Activated naive CD8-positive, alpha-beta T cell treated with anti-CD3 and anti-CD28 coated beads, Interleukin-2, amount 50 U/mL, for 24 hours (primary cell): Measurements from ENCODE around the gene FAM3B.
A peak's percentile ranks its signal among the peaks of the same experiment; 100 is the strongest.

Experiments
- ATAC-seq: fragments of 150-1000 bp; cut with Tn5 transposase; one replicate; pipeline ENCODE4 v1.10.0; 2021
- DNase-seq: peaks from one replicate; pipeline ENCODE4 v3.0.0; 2021
- H3K27ac Mint-ChIP-seq: one replicate; pipeline ENCODE4 v1.8.0; 2021; ENCODE audit warnings: mild to moderate bottlenecking, mixed read lengths
- H3K27me3 Mint-ChIP-seq: one replicate; pipeline ENCODE4 v1.8.0; 2021; ENCODE audit warnings: mixed read lengths
- H3K36me3 Mint-ChIP-seq: one replicate; pipeline ENCODE4 v1.8.0; 2021; ENCODE audit warnings: low read depth, mixed read lengths
- H3K4me1 Mint-ChIP-seq: one replicate; pipeline ENCODE4 v1.8.0; 2021; ENCODE audit warnings: mixed read lengths
- H3K4me3 Mint-ChIP-seq: one replicate; pipeline ENCODE4 v1.8.0; 2021; ENCODE audit warnings: mild to moderate bottlenecking, moderate library complexity, mixed read lengths
- H3K9me3 Mint-ChIP-seq: one replicate; pipeline ENCODE4 v1.8.0; 2021; ENCODE audit warnings: mixed read lengths

The FAM3B gene

DNA sequence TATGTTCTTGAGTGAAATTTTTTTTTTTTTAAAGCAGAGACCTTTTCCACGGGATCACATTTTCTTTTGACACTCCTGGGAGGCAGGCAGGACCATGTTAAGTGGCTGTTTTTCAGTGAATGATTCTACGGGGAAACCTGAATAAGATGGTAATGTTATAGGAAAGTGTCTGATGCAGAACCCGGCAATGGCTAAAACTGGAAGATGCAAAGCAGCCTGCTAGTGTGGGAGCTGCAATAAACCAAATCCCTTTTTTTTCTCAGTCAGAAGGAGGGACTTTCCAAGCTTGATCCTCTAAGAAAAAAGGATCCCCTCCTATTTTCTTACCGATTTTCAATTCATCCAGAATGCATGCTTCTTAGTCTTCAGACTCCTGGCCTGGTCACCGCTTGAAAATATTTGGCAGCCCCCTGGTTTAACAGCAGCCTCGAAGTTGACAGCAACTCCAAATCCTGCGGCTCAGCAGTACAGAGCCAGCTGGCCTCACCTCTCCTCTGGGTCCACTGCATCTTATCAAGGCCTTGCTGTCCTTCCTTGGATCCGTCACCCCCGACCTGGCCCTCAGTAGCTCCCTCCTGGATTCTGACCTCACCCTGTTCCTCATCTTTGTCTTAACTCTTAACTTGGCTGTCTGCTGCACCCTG lies 50.8 kb downstream of the FAM3B start:
- H3K4me3 Mint-ChIP-seq: peak overlapping the region; percentile 41
- DNase-seq: no peak
- H3K4me1 Mint-ChIP-seq: peaks cover 84% of the 10 kb centered on the region
- H3K9me3 Mint-ChIP-seq: no peaks in the 10 kb centered on the region
- no peak for ATAC-seq
- peaks cover 6% of the 10 kb centered on the region for H3K36me3 Mint-ChIP-seq
- H3K27ac Mint-ChIP-seq: peak overlapping the region; percentile 66
- H3K27me3 Mint-ChIP-seq: no peaks in the 10 kb centered on the region

DNA sequence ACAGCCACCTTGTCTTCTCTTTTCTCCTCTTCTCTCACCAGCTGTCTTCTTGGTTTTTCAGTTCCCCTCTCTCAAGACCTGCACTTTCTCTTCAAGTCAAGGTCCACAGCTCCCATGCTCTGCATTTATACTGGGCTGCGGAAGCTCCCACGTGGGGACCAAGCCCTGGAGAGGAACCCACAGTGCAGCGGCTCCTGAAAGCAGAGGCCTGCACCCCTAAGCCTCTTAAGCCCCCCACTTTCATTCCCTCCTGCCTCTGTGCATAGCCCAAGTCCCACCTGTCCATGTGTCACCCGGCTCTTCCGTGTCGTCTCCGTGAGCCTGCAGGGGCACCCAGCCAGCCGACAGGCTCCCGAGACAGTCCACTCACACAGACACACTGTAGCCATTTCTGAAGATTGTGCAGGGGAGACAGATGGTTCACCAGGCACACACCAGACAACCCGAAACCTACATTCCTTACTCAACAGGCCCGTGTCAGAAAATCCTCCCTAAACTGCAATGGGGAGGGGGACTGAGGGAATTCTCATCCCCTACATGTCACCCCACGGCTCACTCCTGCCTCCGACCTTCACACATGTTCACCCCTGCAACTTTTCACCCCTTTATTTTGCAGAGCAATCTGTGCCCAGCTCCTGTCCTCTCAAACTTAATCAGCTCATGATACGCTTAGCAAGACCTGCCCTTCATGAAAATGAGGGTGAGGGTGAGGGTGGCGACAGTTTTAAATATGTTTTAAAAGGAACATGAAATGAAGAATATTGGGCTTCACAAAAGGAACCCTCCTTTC lies 51.5 kb downstream of the FAM3B start:
- ATAC-seq (no peak), DNase-seq (no peak)
- H3K4me3 Mint-ChIP-seq: peak overlapping the region; percentile 41
- no peaks in the 10 kb centered on the region for H3K27me3 Mint-ChIP-seq
- peaks cover 84% of the 10 kb centered on the region for H3K4me1 Mint-ChIP-seq
- peaks cover 6% of the 10 kb centered on the region for H3K36me3 Mint-ChIP-seq
- H3K9me3 Mint-ChIP-seq: no peaks in the 10 kb centered on the region
- H3K27ac Mint-ChIP-seq: peak overlapping the region; percentile 66

DNA sequence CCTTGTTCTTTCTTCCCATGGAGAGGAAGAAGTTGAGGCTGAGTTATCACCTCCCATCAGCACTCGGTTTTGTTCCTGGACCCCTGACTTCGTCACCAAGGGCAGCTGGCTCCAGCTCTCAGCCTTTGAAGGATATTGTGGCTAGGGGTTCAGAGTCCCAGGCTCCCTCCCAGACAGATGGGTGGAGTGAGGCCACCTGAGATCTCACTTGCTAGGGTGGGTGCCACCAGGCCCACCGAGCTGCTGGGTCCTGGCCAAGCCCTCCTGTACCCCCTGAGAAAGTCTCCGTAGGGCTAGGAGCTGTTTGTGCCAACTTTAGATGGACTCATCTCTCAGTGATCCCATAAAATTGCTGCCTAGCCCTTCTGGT lies 52.1 kb downstream of the FAM3B start:
- Mint-ChIP-seq H3K9me3 (no peaks in the 10 kb centered on the region), H3K4me3 (peak overlapping the region; percentile 72), H3K27me3 (no peaks in the 10 kb centered on the region), H3K4me1 (peaks cover 80% of the 10 kb centered on the region), H3K27ac (peak overlapping the region; percentile 66), H3K36me3 (peaks cover 6% of the 10 kb centered on the region)
- no peak for ATAC-seq
- no peak for DNase-seq

- ATAC-seq (peak; percentile 57), DNase-seq (peak; percentile 32)
- Mint-ChIP-seq H3K27me3 (no peaks in the 10 kb centered on the region), H3K9me3 (no peaks in the 10 kb centered on the region), H3K4me1 (peaks cover 74% of the 10 kb centered on the region), H3K36me3 (peaks cover 6% of the 10 kb centered on the region), H3K4me3 (peak overlapping the region; percentile 72), H3K27ac (peak overlapping the region; percentile 83)
Observed at GRCh38 chr21:41369105-41369919, 52.7 kb downstream of the FAM3B start.

DNA sequence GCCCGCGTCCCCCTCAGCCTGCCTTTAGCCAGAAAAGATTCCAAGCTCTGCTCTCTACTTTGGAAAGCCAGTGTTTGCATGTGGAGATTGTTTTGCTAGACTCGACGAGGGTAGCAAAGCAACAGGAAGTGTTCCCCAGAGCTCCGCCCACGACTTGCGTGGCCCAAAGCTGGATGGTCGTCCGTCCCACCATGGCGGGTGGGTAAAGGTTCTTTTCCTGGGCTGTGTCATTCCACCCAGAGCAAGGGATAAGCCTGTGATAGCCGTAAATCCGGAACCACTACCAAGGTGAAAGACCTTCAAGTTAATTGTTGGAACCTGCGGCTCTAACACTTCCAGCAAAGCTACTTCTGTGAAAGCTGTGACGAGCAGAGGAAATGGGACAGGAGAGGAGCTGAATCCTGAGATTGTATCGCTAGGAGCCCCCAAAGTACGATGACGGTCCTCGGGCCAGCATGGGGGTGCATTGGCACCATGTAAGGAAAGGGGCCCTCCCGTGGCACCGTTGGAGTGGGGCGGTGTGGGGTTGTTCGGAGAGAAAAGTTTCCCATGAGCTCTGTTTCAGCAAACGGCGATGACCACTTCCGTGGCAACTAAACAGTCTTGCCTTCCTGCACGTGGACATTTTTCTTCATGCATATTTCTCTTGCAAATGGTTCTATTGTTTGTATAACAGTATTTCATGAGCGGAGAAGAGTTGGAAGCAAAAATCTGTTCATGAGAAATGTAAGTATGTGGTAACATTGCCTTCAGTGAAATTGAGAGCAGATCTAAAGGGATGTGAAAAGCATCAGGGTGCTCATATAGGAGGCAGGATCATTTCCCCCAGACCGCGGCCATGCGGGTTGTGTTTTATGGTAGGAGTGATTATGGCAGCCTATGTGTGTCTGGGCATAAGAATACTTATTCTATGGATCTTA lies 53.6 kb downstream of the FAM3B start:
- no peaks in the 10 kb centered on the region for H3K27me3 Mint-ChIP-seq
- ATAC-seq: no peak
- H3K9me3 Mint-ChIP-seq: no peaks in the 10 kb centered on the region
- H3K4me3 Mint-ChIP-seq: peak overlapping the region; percentile 72
- H3K27ac Mint-ChIP-seq: peak overlapping the region; percentile 83
- peaks cover 6% of the 10 kb centered on the region for H3K36me3 Mint-ChIP-seq
- H3K4me1 Mint-ChIP-seq: peaks cover 72% of the 10 kb centered on the region
- peak; percentile 28 for DNase-seq

GRCh38 chr21:41370840-41371684 lies 54.5 kb downstream of the FAM3B start:
- no peak for DNase-seq
- Mint-ChIP-seq H3K27me3 (no peaks in the 10 kb centered on the region), H3K9me3 (no peaks in the 10 kb centered on the region), H3K4me1 (peaks cover 72% of the 10 kb centered on the region), H3K4me3 (peak overlapping the region; percentile 27), H3K27ac (peak overlapping the region; percentile 5), H3K36me3 (no peaks in the 10 kb centered on the region)
- ATAC-seq: no peak

DNA sequence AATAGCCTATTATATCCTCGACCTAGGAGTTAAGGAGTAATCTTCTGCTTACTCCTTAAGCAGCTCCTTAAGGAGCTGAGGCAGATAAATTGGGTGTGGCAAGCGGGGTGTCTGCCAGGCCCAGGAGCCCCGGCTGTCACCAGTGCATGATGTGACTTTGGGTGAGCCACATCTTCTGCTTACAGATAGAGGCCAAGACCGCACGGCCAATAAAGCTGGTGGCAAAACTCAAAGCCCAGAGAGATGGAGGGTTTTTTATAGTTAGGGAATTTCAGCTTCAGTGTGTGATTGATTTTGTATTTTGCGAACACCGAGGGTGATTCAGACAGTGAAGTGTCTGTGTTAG lies 55.1 kb downstream of the FAM3B start:
- H3K4me1 Mint-ChIP-seq: peaks cover 67% of the 10 kb centered on the region
- no peaks in the 10 kb centered on the region for H3K27me3 Mint-ChIP-seq
- H3K27ac Mint-ChIP-seq: no peak overlapping the region
- DNase-seq: no peak
- no peak for ATAC-seq
- no peak overlapping the region for H3K4me3 Mint-ChIP-seq
- H3K9me3 Mint-ChIP-seq: no peaks in the 10 kb centered on the region
- no peaks in the 10 kb centered on the region for H3K36me3 Mint-ChIP-seq

- no peak for ATAC-seq
- peak overlapping the region; percentile 22 for H3K27ac Mint-ChIP-seq
- H3K9me3 Mint-ChIP-seq: no peaks in the 10 kb centered on the region
- no peaks in the 10 kb centered on the region for H3K27me3 Mint-ChIP-seq
- no peak overlapping the region for H3K4me3 Mint-ChIP-seq
- H3K36me3 Mint-ChIP-seq: peaks cover 2% of the 10 kb centered on the region
- peaks cover 53% of the 10 kb centered on the region for H3K4me1 Mint-ChIP-seq
- no peak for DNase-seq
Observed at GRCh38 chr21:41373253-41373652, 56.7 kb downstream of the FAM3B start.

- H3K4me3 Mint-ChIP-seq: no peak overlapping the region
- H3K36me3 Mint-ChIP-seq: peaks cover 2% of the 10 kb centered on the region
- peaks cover 48% of the 10 kb centered on the region for H3K4me1 Mint-ChIP-seq
- H3K27ac Mint-ChIP-seq: no peak overlapping the region
- ATAC-seq (no peak), DNase-seq (no peak)
- no peaks in the 10 kb centered on the region for H3K27me3 Mint-ChIP-seq
- no peaks in the 10 kb centered on the region for H3K9me3 Mint-ChIP-seq
Observed at GRCh38 chr21:41373763-41374162, 57.2 kb downstream of the FAM3B start.

DNA sequence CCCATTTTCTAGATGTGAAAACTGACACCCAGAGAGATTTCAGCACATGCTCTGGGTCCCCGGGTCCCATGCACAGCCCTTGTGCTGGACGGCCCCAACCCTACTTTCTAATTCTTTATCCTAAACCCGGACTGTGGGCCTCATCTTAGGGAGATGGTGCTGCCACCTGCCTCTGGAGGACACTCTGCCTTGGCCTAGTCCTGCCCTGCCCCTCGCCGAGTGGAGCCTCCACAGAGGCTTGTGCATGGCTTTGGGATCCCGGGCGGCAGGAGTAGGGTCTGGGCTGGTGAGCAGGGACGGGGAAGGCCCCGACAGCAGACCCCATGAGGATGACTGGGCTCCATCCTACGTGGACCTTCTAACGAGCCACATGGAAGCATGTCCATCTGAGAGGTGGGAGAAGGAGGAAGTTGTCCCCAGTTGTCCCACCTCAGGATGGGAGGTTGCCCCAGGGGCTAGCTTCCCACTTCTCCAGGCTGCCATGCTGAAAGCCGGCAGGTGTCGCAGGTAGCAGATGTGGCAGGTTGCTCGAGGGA lies 57.6 kb downstream of the FAM3B start:
- peaks cover 2% of the 10 kb centered on the region for H3K36me3 Mint-ChIP-seq

DNA sequence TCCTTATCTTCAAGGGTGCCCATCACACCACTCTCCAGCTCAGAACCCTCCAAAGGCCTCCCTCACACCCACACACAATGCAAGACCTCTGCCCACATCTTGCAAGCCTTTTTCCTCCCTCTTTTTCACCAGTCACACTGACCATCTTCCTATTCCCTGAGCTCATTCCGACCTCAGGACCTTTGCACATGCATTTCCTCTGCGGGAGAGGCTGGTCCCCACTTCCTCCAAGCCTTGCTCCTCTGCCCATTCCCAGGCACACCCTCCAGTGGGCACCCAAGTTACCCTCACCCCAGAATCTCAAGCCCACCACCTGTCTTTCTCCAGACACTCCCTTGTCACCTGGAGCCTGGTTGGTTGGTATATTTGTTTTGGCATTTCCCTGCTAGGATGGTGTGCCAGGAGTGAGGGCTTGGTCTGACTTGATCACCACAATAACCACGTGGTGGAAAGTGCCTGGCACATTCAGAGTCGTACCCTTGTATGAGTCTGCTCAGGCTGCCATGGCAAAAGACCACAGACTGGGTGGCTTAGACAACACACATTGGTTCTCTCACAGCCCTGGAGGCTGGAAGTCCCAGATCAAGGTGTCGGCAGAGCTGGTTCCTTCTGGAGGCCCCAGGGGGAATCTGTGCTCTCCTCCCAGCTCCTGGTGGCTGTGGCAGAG lies 58.4 kb downstream of the FAM3B start:
- ATAC-seq (peak; percentile 86), DNase-seq (no peak)
- H3K9me3 Mint-ChIP-seq: no peaks in the 10 kb centered on the region
- H3K36me3 Mint-ChIP-seq: peaks cover 2% of the 10 kb centered on the region
- H3K4me1 Mint-ChIP-seq: peaks cover 39% of the 10 kb centered on the region
- H3K4me3 Mint-ChIP-seq: no peak overlapping the region
- peak overlapping the region; percentile 64 for H3K27ac Mint-ChIP-seq
- H3K27me3 Mint-ChIP-seq: no peaks in the 10 kb centered on the region

More for the DNA sequence above, 57.6 kb downstream of the FAM3B start:
- Mint-ChIP-seq H3K4me3 (no peak overlapping the region), H3K27ac (no peak overlapping the region), H3K27me3 (no peaks in the 10 kb centered on the region), H3K4me1 (peaks cover 43% of the 10 kb centered on the region), H3K9me3 (no peaks in the 10 kb centered on the region)
- no peak for DNase-seq
- ATAC-seq: no peak

DNA sequence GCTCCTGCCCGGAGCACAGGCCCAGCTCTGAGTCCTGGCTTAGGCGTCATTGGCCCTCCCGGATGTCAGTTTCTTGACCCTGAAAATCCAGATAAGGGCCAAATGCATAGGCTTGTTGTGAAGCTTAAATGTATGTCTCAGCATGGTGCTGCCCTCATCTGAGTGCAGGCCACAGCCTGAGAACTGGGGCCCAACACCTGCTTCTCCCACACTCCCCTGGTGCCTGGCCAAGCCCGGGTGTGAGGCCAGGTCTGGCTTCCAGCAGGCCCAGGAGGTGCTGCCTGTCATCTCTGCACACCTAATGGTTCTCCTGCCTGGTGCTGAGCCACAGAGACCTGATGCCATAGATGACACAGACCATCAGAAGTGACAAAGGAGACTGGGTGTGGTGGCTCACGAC lies 59.3 kb downstream of the FAM3B start:
- H3K27ac Mint-ChIP-seq: no peak overlapping the region

DNA sequence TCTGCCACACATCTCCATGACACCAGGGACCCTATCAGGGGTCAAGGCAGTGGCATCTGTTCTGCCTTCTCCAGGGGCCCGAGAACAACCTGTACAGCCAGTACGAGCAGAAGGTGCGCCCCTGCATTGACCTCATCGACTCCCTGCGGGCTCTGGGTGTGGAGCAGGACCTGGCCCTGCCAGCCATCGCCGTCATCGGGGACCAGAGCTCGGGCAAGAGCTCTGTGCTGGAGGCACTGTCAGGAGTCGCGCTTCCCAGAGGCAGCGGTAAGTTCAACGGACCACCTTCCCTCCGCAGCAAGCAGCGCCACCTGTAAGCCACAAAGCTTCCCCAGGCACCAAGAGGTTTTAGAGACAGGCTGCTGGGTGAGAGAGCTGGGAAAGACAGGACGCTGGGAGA lies 61.1 kb downstream of the FAM3B start:
- Mint-ChIP-seq H3K4me3 (no peak overlapping the region), H3K27ac (no peak overlapping the region), H3K36me3 (peaks cover 11% of the 10 kb centered on the region), H3K4me1 (peaks cover 16% of the 10 kb centered on the region), H3K27me3 (no peaks in the 10 kb centered on the region), H3K9me3 (no peaks in the 10 kb centered on the region)
- no peak for ATAC-seq
- DNase-seq: no peak

More for the DNA sequence above, 59.3 kb downstream of the FAM3B start:
- Mint-ChIP-seq H3K9me3 (no peaks in the 10 kb centered on the region), H3K4me1 (peaks cover 30% of the 10 kb centered on the region), H3K36me3 (peaks cover 7% of the 10 kb centered on the region), H3K4me3 (no peak overlapping the region), H3K27me3 (no peaks in the 10 kb centered on the region)
- DNase-seq (no peak), ATAC-seq (no peak)
